ENCODE results near the gene HS3ST3A1. TPM values are rescaled to one million over a fixed set of nuclear protein-coding genes. Genes with fewer than 3 reads are reported as not detected.

The HS3ST3A1 gene
- total RNA-seq, 1 donor from 2014 or later = 10.2 TPM

- no peaks in the 10 kb centered on the region for H3K27me3 Mint-ChIP-seq (ENCODE audit: low read depth)
- H3K36me3 Mint-ChIP-seq = peaks cover 4% of the 10 kb centered on the region
- peaks cover 2% of the 10 kb centered on the region for H3K4me1 Mint-ChIP-seq
- no peak for DNase-seq (ENCODE audit: low spot score in 2 of 2, unreplicated experiment in 2 of 2)
- no peaks in the 10 kb centered on the region for H3K9me3 Mint-ChIP-seq
- no peak for TF ChIP-seq CTCF (IDR thresholded peaks at IDR 0.05; ENCODE audit: unreplicated experiment)
- H3K27ac Mint-ChIP-seq = no peak overlapping the region
- no peak overlapping the region for H3K4me3 Mint-ChIP-seq
Measured at GRCh38 chr17:13491491-13491890, 110.2 kb downstream of the HS3ST3A1 start.

GRCh38 chr17:13490906-13491482 lies 110.7 kb downstream of the HS3ST3A1 start:
- no peak for DNase-seq (ENCODE audit: low spot score in 2 of 2, unreplicated experiment in 2 of 2)

GRCh38 chr17:13490427-13490826 lies 111.3 kb downstream of the HS3ST3A1 start:
- DNase-seq (ENCODE audit: low spot score in 2 of 2, unreplicated experiment in 2 of 2) = no peak
- Mint-ChIP-seq H3K9me3 (no peaks in the 10 kb centered on the region), H3K27me3 (ENCODE audit: low read depth) (no peaks in the 10 kb centered on the region), H3K27ac (no peak overlapping the region), H3K4me3 (no peak overlapping the region), H3K4me1 (peaks cover 2% of the 10 kb centered on the region), H3K36me3 (no peaks in the 10 kb centered on the region)
- TF ChIP-seq CTCF (IDR thresholded peaks at IDR 0.05; ENCODE audit: unreplicated experiment) = no peak

More at GRCh38 chr17:13490906-13491482, 110.7 kb downstream of the HS3ST3A1 start:
- H3K4me3 Mint-ChIP-seq = no peak overlapping the region
- H3K27ac Mint-ChIP-seq = no peak overlapping the region
- H3K9me3 Mint-ChIP-seq = no peaks in the 10 kb centered on the region
- peaks cover 4% of the 10 kb centered on the region for H3K36me3 Mint-ChIP-seq
- no peaks in the 10 kb centered on the region for H3K27me3 Mint-ChIP-seq (ENCODE audit: low read depth)
- H3K4me1 Mint-ChIP-seq = peaks cover 2% of the 10 kb centered on the region
- no peak for TF ChIP-seq CTCF (IDR thresholded peaks at IDR 0.05; ENCODE audit: unreplicated experiment)

GRCh38 chr17:13485327-13485726 lies 116.4 kb downstream of the HS3ST3A1 start:
- Mint-ChIP-seq H3K27me3 (ENCODE audit: low read depth) (no peaks in the 10 kb centered on the region), H3K27ac (no peak overlapping the region), H3K4me3 (no peak overlapping the region), H3K9me3 (peaks cover 22% of the 10 kb centered on the region), H3K4me1 (no peaks in the 10 kb centered on the region), H3K36me3 (peaks cover 6% of the 10 kb centered on the region)
- TF ChIP-seq CTCF (IDR thresholded peaks at IDR 0.05; ENCODE audit: unreplicated experiment) = no peak
- no peak for DNase-seq (ENCODE audit: low spot score in 2 of 2, unreplicated experiment in 2 of 2)

- DNase-seq (ENCODE audit: low spot score in 2 of 2, unreplicated experiment in 2 of 2) = no peak
- Mint-ChIP-seq H3K9me3 (peaks cover 29% of the 10 kb centered on the region), H3K4me3 (no peak overlapping the region), H3K27ac (no peak overlapping the region), H3K4me1 (no peaks in the 10 kb centered on the region), H3K27me3 (ENCODE audit: low read depth) (no peaks in the 10 kb centered on the region), H3K36me3 (peaks cover 13% of the 10 kb centered on the region)
- no peak for TF ChIP-seq CTCF (IDR thresholded peaks at IDR 0.05; ENCODE audit: unreplicated experiment)
Measured at GRCh38 chr17:13484020-13484419, 117.7 kb downstream of the HS3ST3A1 start.

GRCh38 chr17:13480877-13481276 lies 120.9 kb downstream of the HS3ST3A1 start:
- H3K27me3 Mint-ChIP-seq (ENCODE audit: low read depth) = no peaks in the 10 kb centered on the region
- no peak for TF ChIP-seq CTCF (IDR thresholded peaks at IDR 0.05; ENCODE audit: unreplicated experiment)

More at GRCh38 chr17:13480877-13481276, 120.9 kb downstream of the HS3ST3A1 start:
- DNase-seq (ENCODE audit: low spot score in 2 of 2, unreplicated experiment in 2 of 2) = no peak
- H3K4me3 Mint-ChIP-seq = no peak overlapping the region
- peaks cover 16% of the 10 kb centered on the region for H3K4me1 Mint-ChIP-seq
- H3K9me3 Mint-ChIP-seq = peaks cover 36% of the 10 kb centered on the region
- H3K36me3 Mint-ChIP-seq = peaks cover 13% of the 10 kb centered on the region
- H3K27ac Mint-ChIP-seq = no peak overlapping the region

All from mesothelial cell of epicardium (in vitro differentiated cells).